GM18519 (cell line): ENCODE measurements around the gene SYK.
"Not testable (repeated sequence)": the region's sequence is repeated elsewhere in the genome, so short reads cannot be mapped to it uniquely, and the experiment has no call there.

Experiments
- ATAC-seq: cut with Tn5 transposase; IDR thresholded peaks from one replicate; pipeline ENCODE4 v1.9.1; 2021; ENCODE audit warnings: mild to moderate bottlenecking, moderate library complexity; ENCODE audit not compliant: unreplicated experiment, low FRiP score

SYK gene

DNA sequence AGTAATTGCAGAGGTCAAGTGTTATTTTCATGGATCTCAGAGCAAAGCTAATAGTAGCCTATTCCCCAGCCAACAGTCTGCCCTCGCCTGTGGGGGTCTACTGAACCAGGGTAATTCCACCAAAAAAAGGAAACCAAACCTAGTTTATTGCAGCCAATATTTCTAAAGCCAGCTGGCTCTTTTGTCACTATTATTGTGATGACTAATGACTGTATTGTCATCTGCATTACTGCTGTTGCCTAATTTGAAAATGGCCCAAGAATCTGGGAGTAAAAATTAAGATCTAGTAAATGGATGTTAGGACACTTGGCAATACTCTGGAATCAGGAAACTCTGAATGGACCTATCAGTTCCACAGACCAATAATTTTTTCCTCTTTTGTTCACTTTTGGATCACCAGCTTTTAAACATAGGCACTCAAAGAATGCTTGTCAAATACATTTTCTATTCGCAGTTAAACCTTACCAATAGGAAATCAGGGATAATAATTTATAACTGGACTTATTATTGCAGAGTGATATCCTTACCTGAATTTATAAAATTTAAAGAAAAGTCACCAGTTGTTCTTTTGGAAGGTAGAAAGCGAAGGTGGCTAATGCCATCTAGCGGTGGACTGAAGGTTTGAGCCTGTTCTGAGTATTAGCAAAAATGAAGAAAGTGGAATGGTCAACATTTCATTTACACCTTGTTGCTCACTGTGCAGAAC, 69.2 kb downstream of the SYK start:
- ATAC-seq = no peak

DNA sequence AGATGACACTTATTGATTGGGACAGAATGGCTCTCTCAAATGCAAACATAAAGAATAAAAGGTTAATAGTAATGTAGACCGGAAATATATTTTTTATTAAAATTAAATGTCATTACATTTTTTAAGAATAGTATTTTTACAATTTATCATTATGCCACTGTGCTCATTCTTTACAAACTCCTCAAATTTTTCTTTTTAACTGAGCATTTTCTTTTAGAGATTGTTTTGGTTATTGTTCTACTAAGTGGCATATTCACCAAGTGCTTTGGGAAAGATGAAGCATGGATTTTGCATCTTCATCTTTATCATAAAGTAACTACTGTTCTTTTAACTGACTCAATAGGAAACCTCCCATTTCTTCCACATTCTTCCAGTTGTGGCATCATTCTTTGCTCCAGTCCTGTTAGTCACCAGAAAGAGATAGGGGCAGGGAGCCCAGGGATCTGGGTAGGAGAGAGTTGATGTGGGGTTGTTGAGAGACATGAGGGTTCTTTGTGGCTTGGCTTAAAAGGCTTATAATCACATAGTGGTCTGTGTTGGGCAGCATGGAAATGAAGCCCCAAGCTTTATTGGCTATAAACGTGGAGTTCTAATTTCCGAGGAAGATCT, 69.8 kb downstream of the SYK start:
- no peak for ATAC-seq

DNA sequence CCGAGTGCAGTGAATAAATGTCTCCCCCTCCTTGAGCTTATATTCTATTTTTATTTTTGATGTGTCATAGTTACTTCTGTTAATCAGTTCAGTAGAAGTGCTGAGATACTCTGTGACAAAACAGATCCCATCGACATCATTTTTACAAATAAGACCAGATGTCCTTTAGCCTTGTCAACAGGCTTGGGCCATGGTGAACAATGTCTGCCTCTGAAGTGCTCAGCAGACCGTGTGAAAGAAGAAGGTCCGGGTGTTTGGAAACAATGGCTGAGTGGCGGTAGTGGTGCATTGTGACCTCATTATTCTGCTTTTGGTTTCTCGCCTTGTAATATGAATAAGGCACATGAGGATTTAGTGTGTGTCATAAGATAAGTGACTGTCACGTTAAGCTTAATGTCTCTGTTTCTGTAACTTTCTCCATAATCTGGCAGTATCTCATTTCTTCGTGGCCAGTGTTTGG, 71.2 kb downstream of the SYK start:
- ATAC-seq = no peak

DNA sequence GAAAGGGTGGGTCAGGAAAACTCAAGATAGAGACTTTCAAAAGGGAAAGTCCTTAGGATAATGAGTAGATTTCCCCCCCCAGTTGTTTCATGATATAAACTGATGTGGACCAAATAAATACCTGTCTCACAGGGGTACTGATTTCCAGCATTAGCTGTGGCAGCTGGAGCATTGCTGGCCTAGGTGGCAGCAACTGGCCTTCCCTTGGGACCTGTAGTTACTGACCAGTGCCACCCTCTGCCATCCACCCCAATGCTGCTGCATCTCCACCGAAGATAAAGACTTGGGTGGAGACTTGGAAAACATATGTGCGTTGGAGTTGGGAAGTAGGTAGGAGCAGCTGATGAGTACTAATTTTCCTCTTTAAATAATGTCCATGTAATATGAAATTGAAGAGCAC, 71.8 kb downstream of the SYK start:
- no peak for ATAC-seq

DNA sequence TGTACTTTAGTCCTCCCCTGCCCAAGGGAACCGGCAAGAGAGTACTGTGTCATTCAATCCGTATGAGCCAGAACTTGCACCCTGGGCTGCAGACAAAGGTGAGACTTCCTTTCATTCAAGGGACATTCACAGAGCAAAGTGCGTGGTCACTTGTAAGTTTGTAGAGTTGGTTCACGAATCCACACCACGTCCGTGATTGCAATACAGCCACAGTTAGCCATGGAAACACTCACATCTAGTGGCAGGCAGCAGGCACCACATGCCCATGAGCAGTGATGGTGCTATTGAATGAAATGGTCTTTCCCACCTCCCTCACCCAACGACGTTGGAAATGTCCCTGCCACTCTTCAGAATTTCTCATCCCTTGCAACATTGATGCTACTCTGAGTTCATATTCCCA, 72.6 kb downstream of the SYK start:
- no peak for ATAC-seq

DNA sequence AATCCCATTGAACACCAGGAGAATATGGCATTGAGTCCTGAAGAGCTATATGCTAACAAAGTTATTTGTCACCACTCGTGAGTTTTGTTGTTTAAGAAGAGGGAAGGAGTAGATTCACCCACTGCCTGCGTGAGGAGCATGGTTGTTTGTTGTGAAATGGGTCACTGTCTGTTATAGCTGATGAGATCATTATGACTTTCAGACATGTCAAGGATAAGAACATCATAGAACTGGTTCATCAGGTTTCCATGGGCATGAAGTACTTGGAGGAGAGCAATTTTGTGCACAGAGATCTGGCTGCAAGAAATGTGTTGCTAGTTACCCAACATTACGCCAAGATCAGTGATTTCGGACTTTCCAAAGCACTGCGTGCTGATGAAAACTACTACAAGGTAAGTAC, 76.9 kb downstream of the SYK start:
- ATAC-seq = no peak

DNA sequence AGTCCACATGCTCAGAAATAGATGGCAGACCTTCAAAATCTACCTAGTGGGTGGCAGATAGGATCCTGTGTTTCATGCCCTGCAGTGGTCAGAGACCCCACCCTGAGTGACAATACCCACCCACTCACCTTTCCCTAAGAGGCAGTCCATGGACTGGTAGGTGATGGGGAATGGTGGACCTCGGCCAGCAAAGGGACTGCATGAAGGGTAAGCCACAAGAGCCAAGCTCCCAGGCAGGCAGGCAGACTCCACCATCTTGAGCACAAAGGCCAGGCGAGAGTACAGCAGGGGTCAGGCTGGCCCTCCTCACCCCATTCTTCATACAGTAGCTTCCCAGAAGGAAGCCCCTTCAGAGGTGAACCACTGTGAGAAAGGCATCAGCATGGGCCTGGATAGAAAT, 78.4 kb downstream of the SYK start:
- no peak for ATAC-seq

DNA sequence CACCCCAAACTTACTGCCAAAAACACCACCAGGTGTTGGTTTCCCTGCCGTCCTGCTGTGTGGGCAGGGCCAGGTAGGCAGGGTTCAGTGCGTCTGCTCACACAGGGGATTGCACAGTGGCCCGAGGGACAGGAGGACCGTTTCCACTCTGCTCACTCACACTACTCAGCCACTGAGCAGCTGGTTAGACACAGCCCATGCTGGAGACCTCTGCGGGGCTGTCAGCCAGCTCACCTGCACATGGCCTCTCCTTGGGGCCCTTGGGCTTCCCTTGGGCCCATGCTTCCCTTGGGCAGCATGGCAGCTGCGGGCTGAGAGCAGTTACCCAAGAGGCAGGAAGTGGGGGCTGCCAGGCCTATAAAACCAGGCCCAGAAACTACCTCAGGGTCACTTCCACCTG, 79.0 kb downstream of the SYK start:
- ATAC-seq = no peak

DNA sequence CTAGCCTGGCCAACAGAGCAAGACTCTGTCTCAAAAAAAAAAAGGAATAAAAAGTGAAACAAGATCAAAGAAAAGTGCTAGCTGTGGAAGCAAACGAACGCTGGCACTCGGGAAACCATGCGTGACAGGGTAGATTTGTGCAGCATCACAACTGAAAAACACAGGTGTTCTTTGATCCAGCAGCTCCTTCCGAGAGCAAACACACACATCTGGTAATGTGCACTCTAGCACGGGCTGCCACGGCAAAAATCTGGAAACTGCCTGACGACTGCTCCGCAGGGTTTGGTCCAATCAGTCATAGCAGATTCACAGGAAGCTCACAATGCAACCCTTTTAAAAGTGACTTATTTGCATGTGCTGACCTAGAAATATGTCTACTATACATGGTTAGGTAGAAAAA, 80.0 kb downstream of the SYK start:
- peak; percentile 60 for ATAC-seq

DNA sequence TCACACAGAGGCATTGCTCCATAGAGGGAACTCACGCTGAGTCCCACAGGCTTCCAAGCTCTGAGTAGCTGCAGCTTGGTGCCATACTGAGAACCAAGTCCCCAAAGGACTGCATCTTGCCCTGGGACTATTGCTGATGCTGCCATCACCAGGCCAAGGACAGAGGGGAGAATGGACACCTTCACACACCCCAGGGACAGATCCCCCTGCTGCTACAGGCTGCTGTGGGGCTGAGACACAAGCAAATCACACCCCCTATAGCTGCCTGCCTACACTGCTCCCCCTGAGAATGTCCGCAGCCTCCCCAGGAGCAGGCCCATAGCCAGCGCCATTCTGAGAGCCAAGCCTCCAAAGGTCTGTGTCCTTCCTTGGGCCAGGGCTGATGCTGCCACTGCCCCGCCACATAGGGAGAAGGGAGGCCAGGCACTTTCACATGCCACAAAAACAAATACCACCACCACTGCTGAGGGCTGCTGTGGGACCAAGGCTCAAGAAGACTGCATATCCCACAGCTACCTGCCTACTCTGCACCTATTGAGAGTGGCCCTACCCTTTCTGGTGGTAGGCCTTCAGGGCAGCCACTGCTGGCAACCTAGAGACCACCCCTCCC, 81.5 kb downstream of the SYK start:
- no peak for ATAC-seq

DNA sequence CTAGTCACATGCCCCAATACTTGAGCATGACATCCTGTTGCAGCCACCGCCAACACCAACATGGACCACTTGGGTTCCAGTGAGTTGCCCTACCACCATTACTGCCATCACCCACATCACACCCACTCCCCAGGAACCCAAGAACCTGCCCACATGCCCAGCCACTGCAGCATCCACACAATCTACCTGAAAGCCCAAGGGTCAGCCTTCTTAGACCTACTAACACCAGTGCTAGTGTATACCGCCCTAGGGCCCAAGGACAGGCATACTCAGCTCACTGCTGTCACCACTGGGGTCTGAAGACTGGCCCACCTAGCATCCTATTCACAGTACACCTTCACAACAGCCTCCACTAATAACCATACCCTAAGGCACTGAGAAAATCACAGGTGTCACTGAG, 82.0 kb downstream of the SYK start:
- no peak for ATAC-seq

DNA sequence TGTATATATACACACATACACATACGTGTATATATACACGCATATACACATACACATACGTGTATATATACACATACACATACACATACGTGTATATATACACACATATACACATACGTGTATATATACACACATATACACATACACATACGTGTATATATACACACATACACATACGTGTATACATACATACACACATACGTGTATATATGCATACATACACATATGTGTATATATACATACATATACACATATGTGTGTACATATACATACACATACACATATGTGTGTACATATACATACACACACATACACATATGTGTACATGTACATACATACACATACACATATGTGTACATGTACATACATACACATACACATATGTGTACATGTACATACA, 82.6 kb downstream of the SYK start:
- no peak for ATAC-seq

DNA sequence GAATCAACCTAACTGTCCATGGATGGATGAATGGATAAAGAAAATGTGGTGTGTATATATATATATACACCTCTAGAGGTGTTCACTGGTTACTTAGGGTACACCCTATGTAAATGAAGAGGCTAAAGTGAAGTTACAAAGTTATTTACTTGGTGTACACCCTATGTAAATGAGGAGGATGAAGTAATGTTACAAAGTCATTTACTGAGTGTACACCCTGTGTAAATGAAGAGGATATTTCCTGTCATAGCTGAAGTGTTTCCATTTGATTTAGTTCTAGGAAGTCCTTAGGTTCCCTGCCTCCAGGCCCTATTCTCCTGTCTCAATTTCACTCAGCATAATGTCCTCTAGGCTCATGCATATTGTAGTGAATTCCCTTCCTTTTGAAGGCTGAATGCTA, 85.2 kb downstream of the SYK start:
- ATAC-seq = not testable (repeated sequence)

DNA sequence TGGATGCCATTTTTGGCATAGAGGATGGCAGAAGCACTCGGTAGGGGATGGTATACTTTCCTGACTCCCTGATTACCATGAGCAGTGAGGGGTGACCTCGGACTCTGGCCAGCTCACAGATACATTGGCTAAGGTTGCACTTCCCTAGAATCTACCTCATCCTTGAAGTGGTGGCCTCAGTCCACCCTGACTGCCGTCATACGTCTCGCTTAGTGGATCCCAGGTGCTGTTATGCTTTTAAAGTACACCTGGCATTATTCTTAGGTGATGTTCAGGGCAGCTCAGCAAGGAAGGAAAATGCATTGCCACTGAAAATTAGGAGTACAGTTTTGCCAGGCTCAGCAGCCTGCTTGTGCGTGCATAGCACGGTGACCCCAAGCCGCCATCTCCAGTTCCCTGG, 87.3 kb downstream of the SYK start:
- no peak for ATAC-seq

DNA sequence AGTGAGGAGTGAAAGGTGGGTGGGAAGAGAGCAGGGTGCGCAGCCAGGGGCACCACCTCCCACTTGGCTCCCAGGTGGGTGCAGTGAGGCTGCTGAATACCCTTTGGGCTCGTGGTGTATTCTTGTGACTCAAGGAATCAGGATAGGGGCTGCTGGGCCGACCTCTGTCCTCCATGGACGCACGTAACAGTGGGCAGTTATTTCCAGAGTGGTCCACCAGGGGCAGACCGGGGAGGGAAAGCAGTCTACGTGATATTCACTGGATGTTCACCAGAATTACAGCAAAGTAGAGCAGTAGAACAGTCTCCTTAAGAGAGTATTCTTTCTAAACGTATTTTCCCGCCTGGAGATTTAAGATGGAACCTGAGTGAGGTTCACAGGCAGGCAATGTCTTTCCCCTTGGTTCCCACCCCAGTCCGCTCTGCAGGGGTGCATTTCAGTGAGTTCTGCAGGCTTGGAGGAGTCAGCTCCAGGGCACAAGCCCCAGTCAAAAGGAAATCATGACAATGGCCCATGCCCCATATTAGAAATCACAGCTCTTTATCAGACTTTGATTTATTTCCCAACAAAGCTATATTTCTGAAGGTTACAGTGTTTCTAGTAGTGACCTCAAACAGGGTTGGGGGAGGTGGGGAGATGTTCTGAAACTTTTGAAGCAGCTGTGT, 88.7 kb downstream of the SYK start:
- ATAC-seq = no peak

DNA sequence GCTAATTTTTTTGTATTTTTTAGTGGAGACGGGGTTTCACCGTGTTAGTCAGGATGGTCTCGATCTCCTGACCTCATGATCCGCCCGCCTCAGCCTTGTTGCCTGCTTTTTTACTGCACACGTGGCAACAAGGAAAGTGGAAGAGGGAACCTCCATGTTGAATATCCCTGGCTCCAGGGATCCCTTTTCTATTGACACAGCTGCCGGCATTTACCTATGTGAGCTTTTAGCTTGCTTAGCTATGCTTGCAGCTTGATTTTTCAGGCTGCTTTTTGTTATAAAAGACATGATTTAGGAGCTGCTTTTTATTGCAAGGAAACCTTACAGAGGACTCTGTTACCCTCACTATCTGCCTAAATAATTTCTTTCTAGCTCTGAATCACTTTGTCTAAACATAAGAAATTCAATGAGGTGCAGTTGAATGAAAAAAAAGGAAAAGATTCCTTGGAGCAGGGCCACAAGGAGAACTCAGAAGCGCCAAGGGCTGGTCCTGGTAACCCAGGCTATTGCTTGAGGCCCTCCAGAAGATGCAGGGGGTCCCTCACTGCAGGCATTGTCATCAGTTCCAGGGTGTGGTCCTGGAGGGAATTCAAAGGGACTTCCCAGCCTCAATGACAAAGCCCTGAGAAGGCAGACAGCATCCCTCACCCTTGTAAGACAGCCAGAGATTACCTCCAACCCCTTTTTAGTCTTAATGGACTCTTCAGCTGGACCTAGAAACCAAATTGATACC, 89.9 kb downstream of the SYK start:
- ATAC-seq = no peak

DNA sequence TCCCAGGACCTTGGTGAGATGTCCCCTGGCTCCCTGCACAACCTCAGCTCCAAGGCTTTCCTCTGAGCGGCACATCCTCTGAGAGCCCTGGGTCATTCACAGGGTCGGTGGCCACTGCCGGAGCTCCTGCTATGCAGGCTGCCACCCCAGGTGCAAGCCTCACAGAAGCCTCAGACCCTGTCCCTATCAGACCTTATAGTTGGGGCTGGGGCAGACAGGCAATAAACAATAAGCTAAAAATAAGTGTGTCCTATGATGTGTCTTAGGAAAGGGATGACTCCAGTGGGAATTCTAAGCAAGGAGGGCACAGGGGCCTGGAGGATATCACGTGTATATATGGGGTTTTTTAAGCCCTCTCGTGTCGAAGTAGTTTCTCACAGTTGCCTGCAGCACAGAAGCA, 91.3 kb downstream of the SYK start:
- no peak for ATAC-seq

DNA sequence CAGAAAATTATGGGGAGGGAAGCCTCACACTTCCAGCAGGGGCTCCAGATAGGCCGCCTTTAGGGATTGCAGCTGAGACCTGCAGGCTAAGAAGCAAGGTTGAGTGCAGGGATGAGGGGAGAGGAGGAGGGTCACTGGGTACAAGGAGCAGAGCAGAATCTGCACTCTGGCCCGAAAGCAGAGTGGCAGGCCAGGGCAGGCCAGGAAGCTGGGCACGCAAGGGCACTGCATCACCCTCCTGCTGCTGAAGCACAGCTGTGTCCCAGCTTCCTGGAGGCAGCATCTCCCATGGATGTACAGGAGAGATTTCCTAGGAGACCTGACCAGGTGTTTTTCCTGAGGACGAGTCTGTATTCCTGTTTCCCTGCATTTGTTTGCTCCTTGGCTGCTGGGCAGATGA, 92.1 kb downstream of the SYK start:
- ATAC-seq = no peak

DNA sequence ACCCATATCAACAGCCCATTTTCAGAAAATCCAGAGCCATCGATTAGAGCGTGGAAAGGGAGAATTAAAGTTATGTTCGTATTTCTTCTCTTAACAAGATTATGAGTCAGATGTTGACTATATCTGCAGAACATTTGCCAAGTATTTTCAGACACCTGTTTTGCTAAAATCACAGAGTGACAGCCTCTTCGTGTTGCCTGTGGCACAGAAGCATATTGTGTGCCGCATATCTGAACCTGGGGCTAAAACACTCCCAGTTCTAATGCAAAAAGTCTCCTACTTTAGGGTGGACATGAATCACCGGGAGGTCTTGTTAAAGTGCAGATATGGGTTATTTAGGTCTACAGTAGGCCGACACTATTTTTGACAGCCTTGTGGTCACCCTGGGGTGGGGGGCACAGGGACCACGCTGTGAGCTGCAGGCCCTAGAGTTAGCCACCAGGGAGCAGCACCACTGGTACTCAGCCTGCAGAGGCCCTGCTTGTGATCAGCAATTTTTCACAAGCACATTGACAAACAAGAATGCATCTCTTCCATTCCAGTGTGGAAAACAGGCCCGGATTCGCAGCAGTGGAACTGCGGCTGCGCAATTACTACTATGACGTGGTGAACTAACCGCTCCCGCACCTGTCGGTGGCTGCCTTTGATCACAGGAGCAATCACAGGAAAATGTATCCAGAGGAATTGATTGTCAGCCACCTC, 93.5 kb downstream of the SYK start:
- no peak for ATAC-seq

DNA sequence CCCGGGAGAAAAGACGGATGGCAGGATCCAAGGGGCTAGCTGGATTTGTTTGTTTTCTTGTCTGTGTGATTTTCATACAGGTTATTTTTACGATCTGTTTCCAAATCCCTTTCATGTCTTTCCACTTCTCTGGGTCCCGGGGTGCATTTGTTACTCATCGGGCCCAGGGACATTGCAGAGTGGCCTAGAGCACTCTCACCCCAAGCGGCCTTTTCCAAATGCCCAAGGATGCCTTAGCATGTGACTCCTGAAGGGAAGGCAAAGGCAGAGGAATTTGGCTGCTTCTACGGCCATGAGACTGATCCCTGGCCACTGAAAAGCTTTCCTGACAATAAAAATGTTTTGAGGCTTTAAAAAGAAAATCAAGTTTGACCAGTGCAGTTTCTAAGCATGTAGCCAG, 94.2 kb downstream of the SYK start:
- ATAC-seq = no peak
